B cell (primary cell): Measurements from ENCODE around the gene CHCHD6. TPM values are rescaled to one million over a fixed set of nuclear protein-coding genes. Genes with fewer than 3 reads are reported as not detected.
A peak's percentile ranks its signal among the peaks of the same experiment; 100 is the strongest.

Source experiments
- ATAC-seq: fragments of 200-7000 bp; cut with Tn5 transposase; one replicate; pipeline ENCODE4 v1.10.0; 2021; ENCODE audit warnings: low read depth, mild to moderate bottlenecking, moderate number of reproducible peaks, moderate library complexity
- CTCF ChIA-PET: fragments of 350-600 bp; sonication (Branson Sonifier 250); formaldehyde crosslinking; loops from one replicate; lab custom pipeline; 2021; ENCODE audit warnings: antibody characterized with exemption, inconsistent platforms; lab: Charles Lee
- POLR2A ChIA-PET: fragments of 350-600 bp; sonication (Branson Sonifier 250); formaldehyde crosslinking; loops from one replicate; lab custom pipeline; 2021; ENCODE audit warnings: antibody characterized with exemption; lab: Charles Lee
- DNase-seq: peaks from one replicate; pipeline ENCODE4 v3.0.0; 2013
- H2AFZ ChIP-seq: 2 replicates; pipeline ENCODE4 v1.6.1; 2012; ENCODE audit warnings: mild to moderate bottlenecking, low read depth, low read length; ENCODE audit not compliant: insufficient read depth, poor library complexity, severe bottlenecking
- H3K27ac ChIP-seq, 2 donors: 1 replicate in 1 of 2; 2 replicates in 1 of 2; pipeline ENCODE4 v1.5.1; 2012 to 2013; ENCODE audit warnings: low read length in 2 of 2, mild to moderate bottlenecking in 2 of 2, moderate library complexity in 1 of 2
- H3K27me3 ChIP-seq, 4 experiments: fragments of 200-600 bp in 1 of 4; sonication (generic) in 1 of 4; replicated peaks in 1 of 4; 1 replicate in 2 of 4; 2 replicates in 2 of 4; pipeline versions ENCODE4 v1.6.1 to v1.7.0; 2013 to 2016; ENCODE audit warnings: low read length in 3 of 4, mild to moderate bottlenecking in 2 of 4, mixed read lengths in 1 of 4, moderate library complexity in 1 of 4; ENCODE audit not compliant: insufficient read depth in 4 of 4, control insufficient read depth in 3 of 4; ENCODE audit errors: control extremely low read depth in 1 of 4
- H3K36me3 ChIP-seq, 2 experiments: replicated peaks in 1 of 2; 1 replicate in 1 of 2; 2 replicates in 1 of 2; pipeline versions ENCODE4 v1.6.1 to v1.7.1; 2013; ENCODE audit warnings: low read length in 1 of 2; ENCODE audit not compliant: insufficient read depth in 2 of 2, control insufficient read depth in 1 of 2; ENCODE audit errors: control extremely low read depth in 1 of 2, extremely low read depth in 1 of 2
- H3K4me1 ChIP-seq, 2 donors: fragments of 200-600 bp in 1 of 2; sonication (generic) in 1 of 2; 1 replicate in 1 of 2; 2 replicates in 1 of 2; pipeline versions ENCODE4 v1.5.1 to v1.6.1; 2013 to 2017; ENCODE audit warnings: low read length in 2 of 2; ENCODE audit not compliant: control insufficient read depth in 2 of 2, insufficient read depth in 2 of 2
- H3K4me2 ChIP-seq: replicated peaks from 2 replicates; pipeline ENCODE3; 2012; ENCODE audit warnings: mild to moderate bottlenecking, low read depth, low read length; ENCODE audit not compliant: poor library complexity, severe bottlenecking
- H3K4me3 ChIP-seq, 5 experiments: fragments of 200-600 bp in 1 of 5; sonication (generic) in 1 of 5; 1 replicate in 3 of 5; 2 replicates in 2 of 5; pipeline versions ENCODE4 v1.5.1 to v1.7.0; 2011 to 2016; ENCODE audit warnings: low read length in 4 of 5, mild to moderate bottlenecking in 4 of 5, low read depth in 2 of 5, control low read depth in 1 of 5, moderate library complexity in 1 of 5; ENCODE audit not compliant: insufficient read depth in 1 of 5; ENCODE audit errors: control extremely low read depth in 1 of 5, extremely low read depth in 1 of 5
- H3K79me2 ChIP-seq: fragments of 200-600 bp; sonication (generic); one replicate; pipeline ENCODE4 v1.6.0; 2016; ENCODE audit warnings: low read length; ENCODE audit not compliant: control insufficient read depth, insufficient read depth
- H3K9ac ChIP-seq: fragments of 200-600 bp; sonication (generic); 2 replicates; pipeline ENCODE4 v1.6.1; 2017; ENCODE audit warnings: mild to moderate bottlenecking, low read length, moderate library complexity
- H3K9me3 ChIP-seq, 3 donors: one replicate each; pipeline versions ENCODE4 v1.6.1 to v1.7.1; 2013; ENCODE audit warnings: low read length in 2 of 3; ENCODE audit not compliant: control insufficient read depth in 2 of 3, insufficient read depth in 1 of 3; ENCODE audit errors: control extremely low read depth in 1 of 3
- H4K20me1 ChIP-seq: 2 replicates; pipeline ENCODE4 v1.6.0; 2012; ENCODE audit warnings: mild to moderate bottlenecking, low read length; ENCODE audit not compliant: insufficient read depth, control insufficient read depth, poor library complexity, severe bottlenecking
- H3K27ac Mint-ChIP-seq: one replicate; pipeline ENCODE4 v1.8.0; 2021; ENCODE audit warnings: mixed read lengths
- H3K27me3 Mint-ChIP-seq: one replicate; pipeline ENCODE4 v1.8.0; 2021; ENCODE audit warnings: mixed read lengths
- H3K4me1 Mint-ChIP-seq: one replicate; pipeline ENCODE4 v1.8.0; 2021; ENCODE audit warnings: mixed read lengths
- H3K4me3 Mint-ChIP-seq: one replicate; pipeline ENCODE4 v1.8.0; 2021; ENCODE audit warnings: mixed read lengths
- H3K9me3 Mint-ChIP-seq: one replicate; pipeline ENCODE4 v1.8.0; 2022; ENCODE audit warnings: mixed read lengths; ENCODE audit not compliant: insufficient read depth
- CTCF ChIP-seq: fragments of 200-600 bp; IDR thresholded peaks from one replicate; pipeline ENCODE4 v1.8.0; 2022; ENCODE audit warnings: antibody characterized with exemption, mild to moderate bottlenecking
- EZH2 ChIP-seq: IDR thresholded peaks from 2 replicates; pipeline ENCODE4 v1.6.1; 2012; ENCODE audit warnings: borderline replicate concordance, low read depth, mild to moderate bottlenecking, moderate library complexity, low read length; ENCODE audit not compliant: insufficient read depth, poor library complexity, severe bottlenecking
- WGBS: methylation state at CpG from one replicate; pipeline ENCODE4 v1.1.5; 2013; ENCODE audit warnings: missing lambda C conversion rate; ENCODE audit not compliant: insufficient coverage; 5-methylcytosine and 5-hydroxymethylcytosine counted together
- intact Hi-C: fragments of 100-400 bp; cut with micrococcal nuclease; formaldehyde crosslinking; loops from one replicate; pipeline ENCODE4 v1.10.0; 2022
- polyA plus RNA-seq: library from polyadenylated mRNA; depleted of rRNA; stranded (reverse); fragments of >200 nt; gene quantifications from 2 replicates; pipeline ENCODE4 v1.2.3, GENCODE V29; 2012
- total RNA-seq, 2 donors: library from RNA; stranded (reverse); fragments of 120-200 nt in 1 of 2; gene quantifications; 1 replicate in 1 of 2; 2 replicates in 1 of 2; pipeline versions ENCODE4 v1.2.3 to v1.2.4, GENCODE V29; 2013 to 2022

The CHCHD6 gene
- total and polyA plus RNA-seq, 2 donors (not counting 1 experiment from before 2014, with no cell fraction given), result 8.0 to 13.5 TPM

- WGBS, result 1% methylated on average over 97 of the region's 102 CpGs
- Histone ChIP-seq H2AFZ (peak within 1 kb of the TSS; percentile 71), H3K79me2 (no peaks in the 10 kb centered on the region), H3K4me1 (peaks cover 3% of the 10 kb centered on the region in 2 donors), H3K27me3 (peaks cover 0 to 10% (median 4%) of the 10 kb centered on the region in 4 experiments), H3K27ac (no peak within 1 kb of the TSS), H4K20me1 (no peaks in the 10 kb centered on the region), H3K9me3 (peaks cover 0 to 14% (median 0%) of the 10 kb centered on the region in 3 donors), H3K9ac (peak within 1 kb of the TSS; percentile 61), H3K36me3 (no peaks in the 10 kb centered on the region), H3K4me3 (peak within 1 kb of the TSS in 4 of 5 experiments; percentile 42 to 67 (median 52)), H3K4me2 (peak within 1 kb of the TSS; percentile 85)
- Mint-ChIP-seq H3K27ac (no peak within 1 kb of the TSS), H3K4me3 (peak within 1 kb of the TSS; percentile 86), H3K27me3 (peaks cover 48% of the 10 kb centered on the region), H3K4me1 (peaks cover 7% of the 10 kb centered on the region), H3K9me3 (no peaks in the 10 kb centered on the region)
- ChIA-PET POLR2A (no interaction called here), CTCF (interaction anchor here (0.7 kb wide), 1 partner anchor 131 kb away, joined by 3 read pairs; no protein-coding TSS in a partner anchor)
- ATAC-seq, result peak; percentile 82
- TF ChIP-seq CTCF, result no peak
- TF ChIP-seq EZH2, result no peak
- peak; percentile 68 for DNase-seq
- intact Hi-C loops, result no loop called here
These were observed 49.3 kb upstream of the CHCHD6 start, which contains the start of gene TXNRD3 for GRCh38 chr3:126654571-126655383. TSS of gene TXNRD3 (minus strand) at chr3:126655124.

GRCh38 chr3:126655887-126656286, 48.2 kb upstream of the CHCHD6 start:
- Histone ChIP-seq H3K4me3 (no peak overlapping the region), H2AFZ (no peak overlapping the region), H3K36me3 (no peaks in the 10 kb centered on the region), H4K20me1 (no peaks in the 10 kb centered on the region), H3K79me2 (no peaks in the 10 kb centered on the region), H3K4me2 (no peak overlapping the region), H3K27me3 (peaks cover 0 to 20% (median 4%) of the 10 kb centered on the region in 4 experiments), H3K9me3 (peaks cover 0 to 17% (median 0%) of the 10 kb centered on the region in 3 donors), H3K27ac (no peak overlapping the region), H3K4me1 (peaks cover 3% of the 10 kb centered on the region in 2 donors), H3K9ac (no peak overlapping the region)
- Mint-ChIP-seq H3K27ac (no peak overlapping the region), H3K9me3 (no peaks in the 10 kb centered on the region), H3K4me1 (peaks cover 7% of the 10 kb centered on the region), H3K4me3 (peak overlapping the region; percentile 37), H3K27me3 (peaks cover 42% of the 10 kb centered on the region)
- TF ChIP-seq EZH2 (no peak), CTCF (no peak)
- ChIA-PET POLR2A (no interaction called here), CTCF (no interaction called here)
- WGBS, result 95% methylated on average over 11 of the region's 11 CpGs
- ATAC-seq, result no peak
- no peak for DNase-seq
- intact Hi-C loops, result no loop called here
